Parathyroid adenoma (tissue), 2 donors: Measurements from ENCODE around the gene REL.

ENCODE experiments used
- H2AFZ ChIP-seq: fragments of 300-600 bp; sonication (generic); one replicate; pipeline ENCODE4 v1.7.0; 2017; ENCODE audit warnings: antibody characterized with exemption, mild to moderate bottlenecking
- H3K27ac ChIP-seq: fragments of 300-600 bp; sonication (generic); one replicate; pipeline ENCODE4 v1.7.0; 2017
- H3K27me3 ChIP-seq: fragments of 300-600 bp; sonication (generic); one replicate; pipeline ENCODE4 v1.7.0; 2017; ENCODE audit warnings: low read length; ENCODE audit not compliant: control insufficient read depth, insufficient read depth
- H3K36me3 ChIP-seq: fragments of 300-600 bp; sonication (generic); one replicate; pipeline ENCODE4 v1.7.0; 2017; ENCODE audit warnings: low read length; ENCODE audit not compliant: control insufficient read depth, insufficient read depth
- H3K4me1 ChIP-seq: fragments of 300-600 bp; sonication (generic); one replicate; pipeline ENCODE4 v1.7.0; 2017; ENCODE audit warnings: control low read depth
- H3K4me2 ChIP-seq: fragments of 300-600 bp; sonication (generic); one replicate; pipeline ENCODE4 v1.7.0; 2017; ENCODE audit warnings: low read length
- H3K4me3 ChIP-seq: fragments of 300-600 bp; sonication (generic); one replicate; pipeline ENCODE4 v1.7.0; 2017; ENCODE audit warnings: low read depth, low read length
- H3K79me2 ChIP-seq: fragments of 300-600 bp; sonication (generic); one replicate; pipeline ENCODE4 v1.7.0; 2017; ENCODE audit warnings: control low read depth
- H3K9ac ChIP-seq: fragments of 300-600 bp; sonication (generic); one replicate; pipeline ENCODE4 v1.7.0; 2017; ENCODE audit warnings: mild to moderate bottlenecking
- H3K9me3 ChIP-seq: fragments of 300-600 bp; sonication (generic); one replicate; pipeline ENCODE4 v1.7.0; 2017; ENCODE audit warnings: low read length; ENCODE audit not compliant: control insufficient read depth
- TF ChIP-seq, protein P1 (sequence below): fragments of 300-600 bp; sonication (generic); IDR thresholded peaks from one replicate; pipeline ENCODE4 v1.7.0; 2017; ENCODE audit warnings: antibody characterized with exemption, mild to moderate bottlenecking
- donor health status: primary hyperparathyroidism.

Gene REL

DNA sequence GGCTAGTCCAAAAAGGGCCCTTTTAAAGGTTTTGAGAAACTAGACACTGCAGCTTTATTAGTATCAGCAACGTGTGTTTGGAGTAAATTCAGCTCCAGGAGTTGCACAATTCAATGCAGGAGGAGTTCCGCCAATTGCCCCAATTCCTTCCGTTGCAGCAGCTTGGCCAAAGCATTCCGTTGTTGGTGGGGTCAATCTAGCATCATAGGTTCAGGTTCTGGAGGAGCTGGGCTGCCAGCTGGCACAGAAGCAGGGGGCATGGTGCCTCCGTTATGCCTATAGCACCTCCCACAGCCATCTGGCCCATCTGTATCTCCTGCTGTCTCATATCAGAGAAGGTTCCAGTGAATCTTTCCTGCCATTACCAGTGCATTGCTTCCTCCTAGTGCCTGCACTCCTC is 55.4 kb downstream of the REL start:
- no peak overlapping the region for H3K4me3 ChIP-seq
- H3K27ac ChIP-seq: no peak overlapping the region
- no peak overlapping the region for H2AFZ ChIP-seq
- H3K4me2 ChIP-seq: no peak overlapping the region
- H3K9me3 ChIP-seq: no peaks in the 10 kb centered on the region
- TF ChIP-seq, protein P1, sequence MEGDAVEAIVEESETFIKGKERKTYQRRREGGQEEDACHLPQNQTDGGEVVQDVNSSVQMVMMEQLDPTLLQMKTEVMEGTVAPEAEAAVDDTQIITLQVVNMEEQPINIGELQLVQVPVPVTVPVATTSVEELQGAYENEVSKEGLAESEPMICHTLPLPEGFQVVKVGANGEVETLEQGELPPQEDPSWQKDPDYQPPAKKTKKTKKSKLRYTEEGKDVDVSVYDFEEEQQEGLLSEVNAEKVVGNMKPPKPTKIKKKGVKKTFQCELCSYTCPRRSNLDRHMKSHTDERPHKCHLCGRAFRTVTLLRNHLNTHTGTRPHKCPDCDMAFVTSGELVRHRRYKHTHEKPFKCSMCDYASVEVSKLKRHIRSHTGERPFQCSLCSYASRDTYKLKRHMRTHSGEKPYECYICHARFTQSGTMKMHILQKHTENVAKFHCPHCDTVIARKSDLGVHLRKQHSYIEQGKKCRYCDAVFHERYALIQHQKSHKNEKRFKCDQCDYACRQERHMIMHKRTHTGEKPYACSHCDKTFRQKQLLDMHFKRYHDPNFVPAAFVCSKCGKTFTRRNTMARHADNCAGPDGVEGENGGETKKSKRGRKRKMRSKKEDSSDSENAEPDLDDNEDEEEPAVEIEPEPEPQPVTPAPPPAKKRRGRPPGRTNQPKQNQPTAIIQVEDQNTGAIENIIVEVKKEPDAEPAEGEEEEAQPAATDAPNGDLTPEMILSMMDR: no peak
- no peaks in the 10 kb centered on the region for H3K79me2 ChIP-seq
- H3K4me1 ChIP-seq: no peaks in the 10 kb centered on the region
- H3K27me3 ChIP-seq: no peaks in the 10 kb centered on the region
- no peak overlapping the region for H3K9ac ChIP-seq
- H3K36me3 ChIP-seq: no peaks in the 10 kb centered on the region

DNA sequence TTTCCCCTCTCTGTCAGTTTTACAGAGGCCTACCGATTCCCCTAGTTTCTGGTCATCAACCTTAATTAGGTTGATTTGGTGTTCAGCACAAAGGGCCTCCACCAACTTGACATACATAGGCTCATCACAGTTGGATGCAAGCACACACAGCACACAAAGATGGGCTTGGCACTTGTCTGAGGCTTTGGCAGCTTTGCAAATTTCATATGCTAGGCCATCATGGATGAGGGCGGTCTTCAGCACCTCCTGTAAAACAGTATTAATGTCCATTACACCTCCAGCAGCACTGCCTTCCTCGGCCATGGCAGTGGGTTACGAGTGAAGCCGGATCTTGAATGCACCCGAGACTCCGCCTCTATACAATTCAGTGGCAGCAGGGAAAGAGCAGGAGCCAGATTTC is 56.9 kb downstream of the REL start:
- H3K4me3 ChIP-seq: no peak overlapping the region
- H3K79me2 ChIP-seq: no peaks in the 10 kb centered on the region
- TF ChIP-seq, protein P1: no peak
- no peaks in the 10 kb centered on the region for H3K4me1 ChIP-seq
- no peaks in the 10 kb centered on the region for H3K36me3 ChIP-seq
- no peak overlapping the region for H3K4me2 ChIP-seq
- H3K27me3 ChIP-seq: no peaks in the 10 kb centered on the region
- no peak overlapping the region for H3K27ac ChIP-seq
- H3K9me3 ChIP-seq: no peaks in the 10 kb centered on the region
- H3K9ac ChIP-seq: no peak overlapping the region
- H2AFZ ChIP-seq: no peak overlapping the region

DNA sequence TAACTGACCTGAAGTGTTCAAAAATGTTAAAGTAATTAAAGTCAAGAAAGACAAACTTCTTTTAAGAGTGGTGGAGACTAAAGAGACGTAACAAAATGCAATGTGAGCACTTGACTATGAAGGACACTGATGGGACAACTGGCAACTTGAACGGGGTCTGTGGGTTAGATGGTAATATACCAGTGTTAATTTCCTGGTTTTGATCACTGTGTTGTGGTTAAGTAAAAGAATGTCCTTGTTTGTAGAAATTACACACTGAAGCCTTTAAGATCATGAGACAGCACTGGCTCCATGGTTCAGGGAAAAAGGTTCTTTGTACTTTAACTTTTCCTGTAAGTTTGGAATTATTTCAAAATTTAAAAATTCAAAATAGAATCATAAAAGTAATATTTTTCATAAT is 58.2 kb downstream of the REL start:
- H3K4me2 ChIP-seq: no peak overlapping the region
- no peaks in the 10 kb centered on the region for H3K36me3 ChIP-seq
- H3K9me3 ChIP-seq: no peaks in the 10 kb centered on the region
- no peak overlapping the region for H3K9ac ChIP-seq
- no peak overlapping the region for H3K4me3 ChIP-seq
- no peaks in the 10 kb centered on the region for H3K79me2 ChIP-seq
- no peak overlapping the region for H3K27ac ChIP-seq
- TF ChIP-seq, protein P1: no peak
- H2AFZ ChIP-seq: no peak overlapping the region
- no peaks in the 10 kb centered on the region for H3K27me3 ChIP-seq
- no peaks in the 10 kb centered on the region for H3K4me1 ChIP-seq

DNA sequence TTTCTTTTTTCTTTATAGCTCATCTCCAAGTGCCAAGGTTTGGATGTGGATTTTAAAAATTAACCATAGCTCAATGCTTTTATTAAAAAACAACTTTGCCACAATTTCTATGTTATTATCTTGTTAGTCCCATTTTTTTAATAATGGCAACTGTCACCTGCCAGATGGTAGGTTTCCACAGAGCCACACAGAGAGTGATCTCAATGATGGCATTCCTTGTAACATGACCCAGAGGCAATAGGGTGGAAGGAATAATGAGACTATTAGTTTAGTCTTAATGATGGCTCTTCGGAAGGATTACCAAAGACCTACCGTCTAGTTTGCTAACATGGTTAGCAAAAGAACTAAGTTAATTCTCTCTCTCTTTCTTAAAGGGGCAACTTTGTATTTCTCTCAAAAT is 64.0 kb downstream of the REL start:
- no peaks in the 10 kb centered on the region for H3K9me3 ChIP-seq
- no peaks in the 10 kb centered on the region for H3K27me3 ChIP-seq
- H3K36me3 ChIP-seq: no peaks in the 10 kb centered on the region
- no peak overlapping the region for H2AFZ ChIP-seq
- H3K4me2 ChIP-seq: no peak overlapping the region
- H3K4me1 ChIP-seq: no peaks in the 10 kb centered on the region
- H3K9ac ChIP-seq: no peak overlapping the region
- no peak overlapping the region for H3K4me3 ChIP-seq
- no peak overlapping the region for H3K27ac ChIP-seq
- TF ChIP-seq, protein P1: no peak
- no peaks in the 10 kb centered on the region for H3K79me2 ChIP-seq

DNA sequence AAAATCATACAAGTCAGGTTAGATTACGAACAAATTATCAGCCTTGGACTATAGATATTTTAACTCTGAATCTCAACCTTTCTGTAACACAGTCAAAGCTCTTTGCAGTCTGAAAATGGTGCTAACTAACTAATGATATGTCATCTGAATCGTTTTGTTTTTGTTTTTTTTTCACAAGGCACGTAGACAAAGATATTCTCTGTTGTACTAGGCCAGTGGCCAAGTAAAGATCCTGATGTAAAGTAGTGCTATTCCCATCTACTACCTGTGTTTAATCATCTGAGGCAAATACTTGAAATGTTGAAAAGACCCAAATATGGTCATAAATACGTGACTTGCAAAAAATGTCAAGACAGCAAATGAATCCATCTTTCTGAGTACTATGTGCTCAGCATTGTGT is 65.7 kb downstream of the REL start:
- H3K4me1 ChIP-seq: no peaks in the 10 kb centered on the region
- no peak overlapping the region for H3K27ac ChIP-seq
- no peaks in the 10 kb centered on the region for H3K36me3 ChIP-seq
- TF ChIP-seq, protein P1: no peak
- H3K27me3 ChIP-seq: no peaks in the 10 kb centered on the region
- H2AFZ ChIP-seq: no peak overlapping the region
- no peak overlapping the region for H3K4me2 ChIP-seq
- no peak overlapping the region for H3K9ac ChIP-seq
- H3K79me2 ChIP-seq: no peaks in the 10 kb centered on the region
- no peaks in the 10 kb centered on the region for H3K9me3 ChIP-seq
- H3K4me3 ChIP-seq: no peak overlapping the region
